HG03439 (cell line): ENCODE measurements around the gene FAM53B.
"Not testable (repeated sequence)": the region's sequence is repeated elsewhere in the genome, so short reads cannot be mapped to it uniquely, and the experiment has no call there.

Experiments used
- ATAC-seq: cut with Tn5 transposase; IDR thresholded peaks from one replicate; pipeline ENCODE4 v1.9.1; 2021; ENCODE audit warnings: mild to moderate bottlenecking, moderate library complexity; ENCODE audit not compliant: unreplicated experiment

The FAM53B gene

DNA sequence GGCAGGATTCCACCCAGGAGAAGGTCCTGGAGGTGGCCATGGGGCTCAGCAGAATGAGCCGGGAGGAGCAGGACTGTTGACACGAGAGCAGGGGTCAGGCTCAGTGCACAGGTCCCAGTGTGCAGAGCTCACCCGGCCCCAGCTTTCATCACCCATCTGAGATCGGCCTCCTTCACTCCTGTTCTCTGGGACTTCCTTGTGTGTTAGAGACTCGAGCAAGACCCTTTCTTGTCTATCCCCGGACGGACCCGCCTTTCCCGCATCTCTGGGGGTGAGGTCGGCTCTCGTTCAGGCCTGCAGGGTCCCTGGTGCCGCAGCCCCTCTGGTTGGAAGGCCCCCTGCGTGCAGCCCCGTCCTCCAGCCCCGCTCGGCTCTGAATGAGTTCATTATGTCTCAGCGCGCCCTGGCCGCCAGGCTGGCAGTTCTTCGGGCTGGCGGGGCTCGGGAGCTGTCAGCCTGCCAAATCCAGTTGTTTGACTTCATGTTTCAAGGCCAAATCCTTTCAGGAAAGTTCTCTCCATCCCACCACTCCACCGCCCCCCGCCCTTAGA is 154.6 kb downstream of the FAM53B start:
- ATAC-seq = no peak

DNA sequence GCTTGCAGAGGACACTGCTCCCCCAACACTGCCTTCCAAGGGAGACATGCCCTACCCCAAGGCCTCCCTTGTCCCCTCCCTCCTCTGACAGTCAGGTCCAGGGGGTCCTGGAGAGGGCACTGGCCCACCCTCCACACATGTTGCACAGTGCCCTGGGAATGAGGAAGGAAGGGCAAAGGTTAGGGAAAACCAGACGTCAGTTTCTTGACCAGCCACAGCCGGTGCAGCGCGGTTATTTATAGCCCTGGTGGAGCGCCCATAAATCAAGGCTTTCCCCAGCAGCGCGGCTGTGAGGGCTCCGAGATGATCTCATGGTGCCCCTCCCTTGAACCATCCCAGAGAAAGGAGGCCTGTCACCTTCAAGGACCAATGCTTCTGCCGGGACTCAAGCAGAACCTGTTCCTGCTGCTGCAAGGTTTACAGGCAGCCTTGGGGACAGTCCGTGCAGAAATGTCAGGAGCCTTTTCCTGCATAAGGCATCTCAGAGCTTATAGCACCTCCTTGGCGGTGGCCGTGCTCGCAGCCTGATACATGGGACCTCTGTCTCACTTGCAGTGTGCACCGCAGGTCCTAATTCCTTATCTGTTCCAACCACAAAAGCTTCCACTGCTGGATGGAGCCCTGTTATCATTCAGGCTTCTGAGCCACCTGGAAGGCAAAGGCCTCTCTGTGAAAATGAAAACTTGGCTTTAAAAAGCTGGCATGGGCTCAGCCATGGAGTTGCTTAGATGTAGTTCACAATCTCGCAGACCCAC is 155.3 kb downstream of the FAM53B start:
- ATAC-seq = no peak

DNA sequence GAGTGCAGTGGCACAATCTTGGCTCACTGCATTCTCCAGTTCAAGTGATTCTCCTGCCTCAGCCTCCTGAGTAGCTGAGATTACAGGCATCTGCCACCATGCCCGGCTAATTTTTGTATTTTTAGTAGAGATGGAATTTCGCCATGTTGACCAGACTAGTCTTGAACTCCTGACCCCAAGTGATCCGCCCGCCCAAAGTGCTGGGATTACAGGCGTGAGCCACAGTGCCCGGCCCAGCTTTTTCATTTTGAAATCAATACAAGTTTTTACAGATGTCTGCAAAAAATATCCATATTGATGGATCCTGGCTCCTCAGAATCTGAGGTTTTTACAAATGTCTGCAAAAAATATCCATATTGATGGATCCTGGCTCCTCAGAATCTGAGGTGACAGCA is 155.8 kb downstream of the FAM53B start:
- not testable (repeated sequence) for ATAC-seq

- no peak for ATAC-seq
Measured at GRCh38 chr10:124587811-124588211, 156.4 kb downstream of the FAM53B start.

DNA sequence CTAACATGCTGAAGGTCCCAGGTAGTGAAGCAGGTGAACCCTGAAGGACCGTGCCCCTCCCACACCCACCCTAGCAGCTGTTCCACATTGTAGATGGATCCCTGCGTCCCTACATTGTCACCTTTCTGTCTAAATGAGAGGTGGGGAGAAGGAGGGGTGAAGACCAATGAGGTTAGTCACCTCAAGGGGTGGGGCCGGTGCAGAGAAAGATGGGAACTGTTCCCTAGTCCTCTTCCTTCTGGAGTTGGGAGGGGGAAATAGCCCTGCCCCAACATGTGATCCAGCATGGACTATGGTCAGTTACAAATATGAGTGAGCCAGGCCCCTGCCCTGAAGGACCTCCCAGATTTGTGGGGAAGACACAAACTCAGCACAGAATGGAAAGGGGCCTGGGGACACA is 158.0 kb downstream of the FAM53B start:
- ATAC-seq = no peak

DNA sequence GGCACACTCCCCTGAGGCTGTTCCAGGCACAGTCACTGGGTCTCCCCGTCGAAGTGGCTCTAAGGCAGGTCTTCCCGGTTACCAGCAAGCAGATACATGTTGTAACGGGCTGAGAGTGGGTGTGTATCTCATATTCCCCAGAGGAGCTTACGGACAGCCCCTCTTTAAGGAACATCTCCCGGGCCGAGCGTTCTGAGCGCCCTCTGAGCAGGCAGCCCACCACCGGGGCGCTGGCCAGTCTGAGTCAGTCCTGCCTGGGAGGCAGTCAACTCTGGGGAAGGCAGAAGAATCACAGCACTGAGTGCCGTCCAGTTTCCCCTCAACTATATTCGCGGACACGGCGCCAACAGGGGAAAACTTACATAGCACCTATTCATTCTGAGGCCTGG is 165.2 kb downstream of the FAM53B start:
- no peak for ATAC-seq

DNA sequence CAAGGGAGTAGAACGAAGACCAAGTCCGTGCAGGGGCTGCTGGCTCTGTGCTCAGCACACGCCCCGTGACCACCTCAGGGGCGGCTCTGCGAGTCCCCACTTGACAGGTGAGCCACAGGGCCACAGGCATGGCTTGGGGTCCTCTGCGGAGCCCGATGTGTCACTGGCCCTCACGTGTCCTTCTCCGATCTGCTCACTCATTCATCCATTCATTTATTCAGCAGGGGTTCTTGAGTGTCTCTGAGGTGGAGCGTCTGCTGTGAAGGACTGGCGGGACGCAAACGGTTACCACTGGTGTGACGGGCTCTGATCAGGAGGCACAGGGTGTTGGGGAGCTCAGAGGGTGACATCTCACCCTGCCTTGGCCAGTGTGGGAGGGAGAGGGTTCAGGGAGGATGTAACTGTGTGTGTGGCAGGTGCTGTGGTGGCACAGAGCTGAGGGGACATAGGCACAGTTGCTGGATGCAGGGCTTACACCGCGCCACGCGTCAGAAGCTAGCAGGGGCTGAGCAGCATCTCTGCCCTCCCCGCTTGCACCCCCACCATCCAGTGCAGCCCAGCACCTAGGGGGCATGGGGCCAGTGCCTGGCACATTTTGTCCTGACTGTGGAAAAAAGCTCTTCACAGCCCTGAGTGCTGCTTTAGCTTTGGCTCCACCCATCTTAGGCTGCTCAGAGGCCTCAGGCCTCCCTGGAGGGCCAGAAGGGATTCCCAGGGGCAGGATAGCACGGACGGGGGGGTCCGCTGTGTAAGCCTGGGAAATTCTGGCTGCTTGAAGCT is 165.8 kb downstream of the FAM53B start:
- ATAC-seq = no peak

DNA sequence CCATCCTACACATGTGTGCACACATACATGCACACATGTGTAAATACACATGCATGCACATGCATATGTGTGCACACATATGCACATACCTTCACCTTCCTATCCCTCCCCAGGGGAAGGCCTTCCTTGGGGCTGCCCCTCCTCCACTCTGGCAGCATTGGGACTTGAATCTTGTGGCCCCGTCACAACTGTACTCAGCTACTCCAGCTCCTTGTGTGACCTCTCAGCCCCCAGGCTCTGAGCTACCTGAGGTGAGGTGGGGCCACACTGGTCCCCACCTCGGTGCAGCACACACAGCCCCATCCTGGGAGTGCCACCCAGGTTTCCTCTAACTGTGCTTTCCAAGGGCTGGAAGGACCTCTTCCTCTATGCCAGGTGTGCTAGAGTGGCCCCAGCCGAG is 166.5 kb downstream of the FAM53B start:
- ATAC-seq = no peak

DNA sequence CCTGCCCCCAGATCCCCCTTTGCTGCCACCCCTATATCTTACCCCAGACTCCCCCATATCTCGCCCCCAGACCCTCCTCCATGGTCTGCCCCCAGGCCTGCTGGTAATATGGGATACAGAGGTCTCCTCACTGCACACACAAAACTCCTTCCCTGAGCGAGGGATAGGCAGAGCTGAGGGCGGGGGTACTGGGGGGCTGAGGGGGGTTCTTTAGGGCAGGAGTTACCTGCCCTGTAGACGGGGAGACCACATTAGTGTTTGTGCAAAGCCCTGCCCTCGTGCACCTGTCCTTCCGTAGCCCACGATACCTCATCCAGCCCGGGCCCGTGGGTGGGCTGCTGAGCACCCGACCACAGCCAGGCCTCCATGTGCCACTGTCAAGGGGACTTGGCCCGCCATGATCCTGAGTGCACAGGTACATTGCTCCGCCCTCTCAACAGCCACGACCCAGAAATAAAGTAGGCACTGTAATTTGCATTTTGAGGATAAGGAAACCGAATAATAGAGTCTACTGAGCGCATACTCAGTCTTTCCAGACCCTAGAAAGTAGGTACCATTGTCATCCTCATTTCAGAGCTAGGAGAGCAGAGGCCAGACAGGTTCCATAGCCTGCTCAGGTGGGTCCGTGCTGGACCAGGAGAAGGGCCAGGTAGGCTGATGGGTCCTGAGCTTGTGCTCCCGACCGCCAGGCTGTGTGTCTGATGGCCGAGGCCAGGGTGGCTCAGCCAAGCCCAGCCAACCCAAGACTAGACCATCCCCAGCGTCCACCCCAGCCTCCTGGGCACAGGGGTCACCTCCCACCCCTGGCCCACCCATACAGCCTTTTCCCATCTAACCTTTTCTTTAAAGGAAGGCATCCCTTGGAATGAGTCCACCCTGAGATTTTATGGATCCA is 167.4 kb downstream of the FAM53B start:
- ATAC-seq = no peak

- no peak for ATAC-seq
Measured at GRCh38 chr10:124575107-124576035, 168.8 kb downstream of the FAM53B start.

GRCh38 chr10:124574456-124575070 is 169.6 kb downstream of the FAM53B start:
- ATAC-seq = no peak

- ATAC-seq = no peak
Measured at GRCh38 chr10:124573726-124574455, 170.3 kb downstream of the FAM53B start.

- no peak for ATAC-seq
Measured at GRCh38 chr10:124572751-124573150, 171.4 kb downstream of the FAM53B start.

DNA sequence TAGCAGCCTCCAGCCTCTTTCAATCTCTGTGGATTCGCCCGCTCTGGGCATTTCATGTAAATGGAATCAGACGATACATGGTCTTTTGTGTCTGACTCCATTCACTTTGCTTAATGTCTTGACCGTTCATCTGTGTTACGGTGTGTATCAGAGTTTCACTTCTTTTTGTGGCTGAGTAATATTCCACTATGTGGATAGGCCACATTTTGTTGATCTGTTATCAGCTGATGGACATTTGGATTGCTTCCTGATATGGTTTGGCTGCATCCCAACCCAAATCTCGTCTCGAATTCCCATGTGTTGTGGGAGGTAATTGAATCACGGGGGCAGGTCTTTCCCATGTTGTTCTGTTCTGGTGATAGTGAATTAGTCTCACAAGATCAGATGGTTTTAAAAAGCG is 173.5 kb downstream of the FAM53B start:
- no peak for ATAC-seq

DNA sequence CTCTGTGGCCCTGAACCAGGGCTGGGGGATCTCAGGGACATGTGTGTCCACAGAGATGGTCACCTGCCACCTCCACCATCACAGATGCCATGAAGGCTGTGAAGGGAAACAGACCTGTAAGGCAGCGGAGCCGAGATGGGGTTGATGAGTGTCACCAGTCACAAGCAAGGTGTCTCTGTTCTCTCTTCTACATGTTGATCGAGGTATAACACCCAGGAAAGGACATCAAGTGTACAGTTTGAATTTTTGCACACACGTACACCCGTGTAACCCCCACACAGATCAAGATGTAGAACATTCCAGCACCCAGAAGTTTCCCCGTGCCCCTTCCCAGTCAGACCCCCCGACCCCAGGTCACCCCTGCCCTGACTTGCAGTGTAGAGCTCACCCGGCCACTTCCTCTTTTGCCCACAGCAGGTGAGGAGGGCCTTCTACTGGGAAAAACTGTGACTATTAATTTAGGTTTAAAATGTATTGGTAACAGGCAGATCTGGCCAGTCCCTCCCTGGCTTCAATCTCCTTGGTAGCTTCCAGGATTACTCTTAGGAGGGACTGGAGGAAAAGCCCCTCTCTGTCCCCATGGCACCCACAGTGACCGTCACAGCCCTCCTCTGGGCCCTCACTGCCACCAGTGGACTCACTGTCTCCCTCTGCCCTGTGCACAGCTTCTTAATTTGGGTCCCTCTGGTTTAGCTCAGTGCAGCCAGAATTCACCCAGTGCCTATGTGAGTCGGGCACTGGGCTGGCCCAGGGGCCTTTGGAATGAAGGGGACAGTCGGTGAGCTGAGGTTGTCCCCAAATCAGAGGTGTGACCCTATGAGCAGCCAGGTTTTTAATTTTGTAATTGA is 174.3 kb downstream of the FAM53B start:
- ATAC-seq = no peak
